ENCODE measurements around the gene ORC5. TPM values are rescaled to one million over a fixed set of nuclear protein-coding genes. Genes with fewer than 3 reads are reported as not detected.

Gene ORC5
- total RNA-seq, 1 experiment from 2014 or later: 25.9 TPM

DNA sequence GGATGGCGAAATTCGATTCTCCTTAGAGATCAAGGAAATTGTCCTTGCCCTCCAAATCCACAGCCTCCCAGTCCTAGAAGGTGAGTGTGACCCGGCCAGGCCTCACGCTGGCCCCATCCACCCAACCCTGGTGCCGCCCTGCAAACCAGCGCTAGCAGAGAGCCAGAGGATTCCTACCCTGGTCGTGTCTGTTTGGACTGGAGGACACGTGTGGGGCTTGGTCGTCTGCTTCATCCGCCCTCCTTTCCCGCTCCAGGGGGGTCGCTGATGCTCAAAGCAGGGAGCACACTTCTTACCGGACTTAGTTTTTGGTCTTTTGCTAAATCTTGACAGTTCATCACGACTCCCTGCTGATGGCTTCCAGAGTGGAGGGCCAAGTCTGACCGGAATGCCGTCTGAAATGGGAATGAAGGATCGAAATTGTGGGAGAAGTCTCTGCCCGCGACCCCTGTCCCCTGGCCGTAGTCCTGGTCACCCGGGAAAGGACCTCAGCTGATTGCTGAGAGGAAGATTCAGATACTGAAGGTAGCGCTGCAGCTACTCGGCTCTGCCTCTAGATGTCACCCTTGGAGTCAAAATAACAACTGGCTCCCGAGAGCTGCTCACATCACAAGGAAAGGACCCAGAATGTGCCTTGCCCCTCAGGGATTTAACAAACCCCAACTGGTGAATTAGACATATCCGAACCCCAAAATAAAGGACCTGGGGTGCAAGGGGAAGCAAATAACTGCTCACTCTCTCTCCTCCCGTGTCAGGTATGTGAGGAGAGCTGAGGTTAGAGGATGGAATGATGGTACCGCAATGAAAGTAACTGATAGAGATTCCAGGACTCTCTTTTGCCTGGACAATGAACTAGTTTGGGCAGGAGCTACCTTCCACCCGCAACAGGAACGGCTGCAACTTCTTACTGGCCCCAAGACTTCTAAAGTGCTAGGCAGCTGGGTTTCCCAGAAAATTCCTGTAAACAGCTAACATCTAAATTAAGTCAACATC is 23.5 kb upstream of the ORC5 start:
- WGBS (ENCODE audit: extremely low coverage, insufficient read length, low lambda C conversion rate): no CpG with 5 or more reads among the region's 29 CpGs
- Mint-ChIP-seq H3K4me3 (peak overlapping the region in 1 of 2 experiments; percentile 17; a peak in 2 of 5 replicates), H3K27me3 (ENCODE audit: low read depth) (no peaks in the 10 kb centered on the region; the same call in 1 of the 2 replicates), H3K9me3 (no peaks in the 10 kb centered on the region), H3K36me3 (ENCODE audit: insufficient read depth in 1 of 3, low read depth in 3 of 3) (no peaks in the 10 kb centered on the region), H3K27ac (peak overlapping the region in 1 of 3 experiments; percentile 66; a peak in 1 of 7 replicates), H3K4me1 (peaks cover 2 to 8% of the 10 kb centered on the region in 2 experiments; a peak in 3 of 4 replicates)
- Histone ChIP-seq H3T11ph (ENCODE audit: low read length) (no peak overlapping the region), H3K79me2 (ENCODE audit: insufficient read depth, low read length) (no peaks in the 10 kb centered on the region), H3K9me3 (ENCODE audit: control insufficient read depth, low read depth, low read length) (no peaks in the 10 kb centered on the region), H3K27me3 (ENCODE audit: insufficient read depth, low read length) (no peaks in the 10 kb centered on the region), H4K91ac (ENCODE audit: insufficient read length, low read depth, low read length) (no peak overlapping the region), H3K4ac (ENCODE audit: low read depth, low read length) (no peak overlapping the region), H3K23ac (ENCODE audit: insufficient read length, low read depth, low read length) (no peak overlapping the region), H2AK5ac (ENCODE audit: insufficient read length, low read length) (no peak overlapping the region), H4K20me1 (ENCODE audit: control insufficient read depth, insufficient read depth, insufficient read length) (no peaks in the 10 kb centered on the region), H2BK120ac (ENCODE audit: low read depth, low read length, poor library complexity, severe bottlenecking) (no peak overlapping the region), H2AFZ (ENCODE audit: low read length) (no peak overlapping the region), H3K4me1 (ENCODE audit: insufficient read depth, low read length) (no peaks in the 10 kb centered on the region), H3K27ac (ENCODE audit: insufficient read length, low read depth, low read length) (no peak overlapping the region), H3K4me2 (ENCODE audit: insufficient read depth, insufficient read length, low read length) (peak overlapping the region; percentile 12), H3K9ac (ENCODE audit: extremely low read depth, insufficient read length, low read length) (no peak overlapping the region), H3K79me1 (ENCODE audit: insufficient read depth, low read depth, low read length, poor library complexity, severe bottlenecking) (no peaks in the 10 kb centered on the region), H2BK20ac (ENCODE audit: low read depth, low read length, poor library complexity, severe bottlenecking) (no peak overlapping the region), H4K8ac (replicated peaks; ENCODE audit: insufficient read length, low read depth, low read length) (no peak overlapping the region), H2BK12ac (ENCODE audit: insufficient read length, low read depth, low read length) (no peak overlapping the region), H4K5ac (ENCODE audit: insufficient read length, low read depth, low read length) (no peak overlapping the region), H3K14ac (ENCODE audit: insufficient read depth, low read length) (no peak overlapping the region; the same call in 1 of the 2 replicates), H2BK5ac (ENCODE audit: insufficient read length, low read length) (no peak overlapping the region), H3K18ac (ENCODE audit: insufficient read length, low read depth, low read length) (no peak overlapping the region), H3K23me2 (ENCODE audit: insufficient read length, low read depth, low read length, poor library complexity, severe bottlenecking) (no peaks in the 10 kb centered on the region), H3K56ac (ENCODE audit: insufficient read length, low read depth, low read length) (no peak overlapping the region), H2BK15ac (ENCODE audit: low read depth, low read length) (no peak overlapping the region)
- DNase-seq: peak; percentile 72
- TF ChIP-seq CTCF (conservative IDR thresholded peaks at IDR 0.05): peak; percentile 82
